ENCODE data around the gene MED28.
"Not testable (repeated sequence)": the region's sequence is repeated elsewhere in the genome, so short reads cannot be mapped to it uniquely, and the experiment has no call there.

The MED28 gene

GRCh38 chr4:17659196-17659595 lies 44.8 kb downstream of the MED28 start:
- H3K4me1 ChIP-seq (ENCODE audit: control insufficient read depth, low read depth, low read length); H3K27me3 ChIP-seq (ENCODE audit: insufficient read depth, low read length, poor library complexity); H3K4me2 ChIP-seq (ENCODE audit: low read length); DNase-seq; H3K27ac ChIP-seq (ENCODE audit: low read depth, low read length); H2AK5ac ChIP-seq (ENCODE audit: low read length); H3K79me2 ChIP-seq (ENCODE audit: control insufficient read depth, insufficient read depth, low read length); H4K8ac ChIP-seq (ENCODE audit: low read depth, low read length); H3K4me3 ChIP-seq (ENCODE audit: low read length); H3K23ac ChIP-seq (ENCODE audit: low read length); H3K18ac ChIP-seq (ENCODE audit: low read length); H3K9ac ChIP-seq (ENCODE audit: low read length); H3K79me1 ChIP-seq (ENCODE audit: low read length); H3K36me3 ChIP-seq (ENCODE audit: control insufficient read depth, insufficient read depth, low read length); H2BK15ac ChIP-seq (replicated peaks; ENCODE audit: low read depth); H2BK120ac ChIP-seq (ENCODE audit: low read depth, low read length); H2BK5ac ChIP-seq (ENCODE audit: low read length); H3K4ac ChIP-seq (ENCODE audit: low read depth, low read length); H4K5ac ChIP-seq (ENCODE audit: low read length); H3K56ac ChIP-seq (ENCODE audit: low read length): not testable (repeated sequence)
- no CpG with 5 or more reads among the region's 8 CpGs for WGBS (ENCODE audit: extremely low coverage, insufficient coverage, low lambda C conversion rate)

GRCh38 chr4:17662694-17663093 lies 48.3 kb downstream of the MED28 start:
- H3K79me2 ChIP-seq (ENCODE audit: control insufficient read depth, insufficient read depth, low read length) = no peaks in the 10 kb centered on the region
- no peaks in the 10 kb centered on the region for H3K79me1 ChIP-seq (ENCODE audit: low read length)
- no peak overlapping the region for H2BK120ac ChIP-seq (ENCODE audit: low read depth, low read length)
- no peak overlapping the region for H3K4me3 ChIP-seq (ENCODE audit: low read length)
- H3K27ac ChIP-seq (ENCODE audit: low read depth, low read length) = no peak overlapping the region
- no peaks in the 10 kb centered on the region for H3K4me1 ChIP-seq (ENCODE audit: control insufficient read depth, low read depth, low read length)
- H3K23ac ChIP-seq (ENCODE audit: low read length) = no peak overlapping the region
- no peak overlapping the region for H2BK5ac ChIP-seq (ENCODE audit: low read length)
- WGBS (ENCODE audit: extremely low coverage, insufficient coverage, low lambda C conversion rate) = no CpG with 5 or more reads among the region's 3 CpGs
- H3K4ac ChIP-seq (ENCODE audit: low read depth, low read length) = no peak overlapping the region
- H3K27me3 ChIP-seq (ENCODE audit: insufficient read depth, low read length, poor library complexity) = no peaks in the 10 kb centered on the region
- H3K18ac ChIP-seq (ENCODE audit: low read length) = no peak overlapping the region
- H3K36me3 ChIP-seq (ENCODE audit: control insufficient read depth, insufficient read depth, low read length) = no peaks in the 10 kb centered on the region
- no peak overlapping the region for H3K4me2 ChIP-seq (ENCODE audit: low read length)
- H2BK15ac ChIP-seq (replicated peaks; ENCODE audit: low read depth) = no peak overlapping the region
- H4K5ac ChIP-seq (ENCODE audit: low read length) = no peak overlapping the region
- no peak overlapping the region for H4K8ac ChIP-seq (ENCODE audit: low read depth, low read length)
- H3K56ac ChIP-seq (ENCODE audit: low read length) = no peak overlapping the region
- H2AK5ac ChIP-seq (ENCODE audit: low read length) = no peak overlapping the region
- H3K9ac ChIP-seq (ENCODE audit: low read length) = no peak overlapping the region
- DNase-seq = no peak

GRCh38 chr4:17664755-17665154 lies 50.3 kb downstream of the MED28 start:
- Histone ChIP-seq H3K4me1 (ENCODE audit: control insufficient read depth, low read depth, low read length) (no peaks in the 10 kb centered on the region), H3K27me3 (ENCODE audit: insufficient read depth, low read length, poor library complexity) (no peaks in the 10 kb centered on the region), H3K4ac (ENCODE audit: low read depth, low read length) (no peak overlapping the region), H3K4me2 (ENCODE audit: low read length) (no peak overlapping the region), H3K79me2 (ENCODE audit: control insufficient read depth, insufficient read depth, low read length) (no peaks in the 10 kb centered on the region), H2BK120ac (ENCODE audit: low read depth, low read length) (no peak overlapping the region), H3K27ac (ENCODE audit: low read depth, low read length) (no peak overlapping the region), H3K79me1 (ENCODE audit: low read length) (no peaks in the 10 kb centered on the region), H3K18ac (ENCODE audit: low read length) (no peak overlapping the region), H3K9ac (ENCODE audit: low read length) (no peak overlapping the region), H4K8ac (ENCODE audit: low read depth, low read length) (no peak overlapping the region), H3K4me3 (ENCODE audit: low read length) (no peak overlapping the region), H3K56ac (ENCODE audit: low read length) (no peak overlapping the region), H4K5ac (ENCODE audit: low read length) (no peak overlapping the region), H2BK15ac (replicated peaks; ENCODE audit: low read depth) (no peak overlapping the region), H3K36me3 (ENCODE audit: control insufficient read depth, insufficient read depth, low read length) (no peaks in the 10 kb centered on the region), H2BK5ac (ENCODE audit: low read length) (no peak overlapping the region), H2AK5ac (ENCODE audit: low read length) (no peak overlapping the region), H3K23ac (ENCODE audit: low read length) (no peak overlapping the region)
- DNase-seq = no peak
- no CpG with 5 or more reads among the region's 4 CpGs for WGBS (ENCODE audit: extremely low coverage, insufficient coverage, low lambda C conversion rate)

- Histone ChIP-seq H3K4me3 (ENCODE audit: low read length) (no peak overlapping the region), H3K27me3 (ENCODE audit: insufficient read depth, low read length, poor library complexity) (no peaks in the 10 kb centered on the region), H3K27ac (ENCODE audit: low read depth, low read length) (no peak overlapping the region), H4K5ac (ENCODE audit: low read length) (no peak overlapping the region), H3K56ac (ENCODE audit: low read length) (no peak overlapping the region), H3K79me2 (ENCODE audit: control insufficient read depth, insufficient read depth, low read length) (no peaks in the 10 kb centered on the region), H2BK5ac (ENCODE audit: low read length) (no peak overlapping the region), H2BK15ac (replicated peaks; ENCODE audit: low read depth) (no peak overlapping the region), H4K8ac (ENCODE audit: low read depth, low read length) (no peak overlapping the region), H2AK5ac (ENCODE audit: low read length) (no peak overlapping the region), H3K23ac (ENCODE audit: low read length) (no peak overlapping the region), H3K9ac (ENCODE audit: low read length) (no peak overlapping the region), H2BK120ac (ENCODE audit: low read depth, low read length) (no peak overlapping the region), H3K4me1 (ENCODE audit: control insufficient read depth, low read depth, low read length) (no peaks in the 10 kb centered on the region), H3K18ac (ENCODE audit: low read length) (no peak overlapping the region), H3K4ac (ENCODE audit: low read depth, low read length) (no peak overlapping the region), H3K4me2 (ENCODE audit: low read length) (no peak overlapping the region), H3K79me1 (ENCODE audit: low read length) (no peaks in the 10 kb centered on the region), H3K36me3 (ENCODE audit: control insufficient read depth, insufficient read depth, low read length) (no peaks in the 10 kb centered on the region)
- no peak for DNase-seq
- no CpG with 5 or more reads among the region's 1 CpG for WGBS (ENCODE audit: extremely low coverage, insufficient coverage, low lambda C conversion rate)
Observed at GRCh38 chr4:17665346-17665745, 50.9 kb downstream of the MED28 start.

- H3K23ac ChIP-seq (ENCODE audit: low read length) = no peak overlapping the region
- H3K4me2 ChIP-seq (ENCODE audit: low read length) = no peak overlapping the region
- no peak overlapping the region for H2BK15ac ChIP-seq (replicated peaks; ENCODE audit: low read depth)
- H3K4me1 ChIP-seq (ENCODE audit: control insufficient read depth, low read depth, low read length) = no peaks in the 10 kb centered on the region
- H4K5ac ChIP-seq (ENCODE audit: low read length) = no peak overlapping the region
- H3K56ac ChIP-seq (ENCODE audit: low read length) = no peak overlapping the region
- no peak overlapping the region for H3K9ac ChIP-seq (ENCODE audit: low read length)
- H4K8ac ChIP-seq (ENCODE audit: low read depth, low read length) = no peak overlapping the region
- no peak overlapping the region for H2BK5ac ChIP-seq (ENCODE audit: low read length)
- no peaks in the 10 kb centered on the region for H3K79me2 ChIP-seq (ENCODE audit: control insufficient read depth, insufficient read depth, low read length)
- no peaks in the 10 kb centered on the region for H3K79me1 ChIP-seq (ENCODE audit: low read length)
- no peak overlapping the region for H3K18ac ChIP-seq (ENCODE audit: low read length)
- H3K4me3 ChIP-seq (ENCODE audit: low read length) = no peak overlapping the region
- DNase-seq = no peak
- H3K27ac ChIP-seq (ENCODE audit: low read depth, low read length) = no peak overlapping the region
- H3K27me3 ChIP-seq (ENCODE audit: insufficient read depth, low read length, poor library complexity) = no peaks in the 10 kb centered on the region
- no peak overlapping the region for H2BK120ac ChIP-seq (ENCODE audit: low read depth, low read length)
- no CpG with 5 or more reads among the region's 3 CpGs for WGBS (ENCODE audit: extremely low coverage, insufficient coverage, low lambda C conversion rate)
- H2AK5ac ChIP-seq (ENCODE audit: low read length) = no peak overlapping the region
- no peaks in the 10 kb centered on the region for H3K36me3 ChIP-seq (ENCODE audit: control insufficient read depth, insufficient read depth, low read length)
- no peak overlapping the region for H3K4ac ChIP-seq (ENCODE audit: low read depth, low read length)
Observed at GRCh38 chr4:17665852-17666251, 51.4 kb downstream of the MED28 start.

GRCh38 chr4:17667253-17667652 lies 52.8 kb downstream of the MED28 start:
- no peak overlapping the region for H3K23ac ChIP-seq (ENCODE audit: low read length)
- no peak for DNase-seq
- no peak overlapping the region for H4K8ac ChIP-seq (ENCODE audit: low read depth, low read length)
- H2BK120ac ChIP-seq (ENCODE audit: low read depth, low read length) = no peak overlapping the region
- H3K4me2 ChIP-seq (ENCODE audit: low read length) = no peak overlapping the region
- no peak overlapping the region for H3K27ac ChIP-seq (ENCODE audit: low read depth, low read length)
- H4K5ac ChIP-seq (ENCODE audit: low read length) = no peak overlapping the region
- no peak overlapping the region for H3K4me3 ChIP-seq (ENCODE audit: low read length)
- no peak overlapping the region for H3K18ac ChIP-seq (ENCODE audit: low read length)
- no CpG with 5 or more reads among the region's 3 CpGs for WGBS (ENCODE audit: extremely low coverage, insufficient coverage, low lambda C conversion rate)
- no peak overlapping the region for H2BK15ac ChIP-seq (replicated peaks; ENCODE audit: low read depth)
- no peak overlapping the region for H3K56ac ChIP-seq (ENCODE audit: low read length)
- H3K9ac ChIP-seq (ENCODE audit: low read length) = no peak overlapping the region
- H2BK5ac ChIP-seq (ENCODE audit: low read length) = no peak overlapping the region
- no peaks in the 10 kb centered on the region for H3K79me1 ChIP-seq (ENCODE audit: low read length)
- no peaks in the 10 kb centered on the region for H3K36me3 ChIP-seq (ENCODE audit: control insufficient read depth, insufficient read depth, low read length)
- no peak overlapping the region for H2AK5ac ChIP-seq (ENCODE audit: low read length)
- H3K4me1 ChIP-seq (ENCODE audit: control insufficient read depth, low read depth, low read length) = no peaks in the 10 kb centered on the region
- no peaks in the 10 kb centered on the region for H3K27me3 ChIP-seq (ENCODE audit: insufficient read depth, low read length, poor library complexity)
- no peaks in the 10 kb centered on the region for H3K79me2 ChIP-seq (ENCODE audit: control insufficient read depth, insufficient read depth, low read length)
- H3K4ac ChIP-seq (ENCODE audit: low read depth, low read length) = no peak overlapping the region

Measured in mesendoderm (in vitro differentiated cells).